ENCODE results near the gene CCNK. TPM values are rescaled to one million over a fixed set of nuclear protein-coding genes. Genes with fewer than 3 reads are reported as not detected.

Gene CCNK
- total RNA-seq, 2 donors from 2014 or later, result 15.5 to 43.1 TPM

DNA sequence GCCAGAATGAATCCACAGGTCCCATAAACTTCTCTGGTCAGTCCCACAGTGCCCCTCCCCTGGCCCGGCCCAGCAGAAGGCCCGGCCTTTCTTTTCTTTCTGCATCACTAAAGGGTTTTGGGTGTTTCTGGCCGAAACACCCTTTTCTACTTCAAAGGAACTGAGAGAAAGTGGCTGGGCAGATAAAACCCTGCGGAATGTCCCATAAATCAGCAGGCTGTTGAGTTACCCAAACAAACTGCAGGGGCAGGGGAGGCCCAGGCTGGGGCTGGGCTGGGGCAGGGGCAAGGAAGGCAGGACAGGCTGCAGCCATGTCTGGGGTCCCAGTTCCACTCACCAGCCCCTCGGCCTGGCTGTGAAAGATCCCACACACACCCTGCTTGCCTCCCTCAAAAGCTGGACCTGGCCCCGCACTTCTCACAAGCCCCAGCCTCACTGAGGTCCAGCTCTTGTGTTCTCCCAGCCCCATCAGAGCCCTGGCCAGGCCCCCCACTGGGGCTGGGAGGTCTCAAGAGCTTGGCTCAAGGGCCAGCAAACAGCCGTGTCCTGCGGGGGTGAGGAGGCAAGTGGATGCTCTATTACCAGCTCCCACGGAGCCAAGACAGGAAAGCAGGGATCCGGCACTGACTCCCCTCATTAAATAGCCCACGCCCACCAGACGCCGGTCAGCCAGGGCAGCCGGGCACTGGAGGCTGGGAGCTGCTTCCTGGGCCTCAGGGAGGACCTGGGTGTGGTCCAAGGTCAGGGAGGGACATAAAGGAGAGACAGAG lies 41.9 kb downstream of the CCNK start:
- H3K27ac ChIP-seq, result peak overlapping the region; percentile 62 to 63
- TF ChIP-seq POLR2AphosphoS5 (IDR thresholded peaks at IDR 0.05) (no peak), POLR2A (IDR thresholded peaks at IDR 0.05) (no peak)
- TF ChIP-seq, protein P1, sequence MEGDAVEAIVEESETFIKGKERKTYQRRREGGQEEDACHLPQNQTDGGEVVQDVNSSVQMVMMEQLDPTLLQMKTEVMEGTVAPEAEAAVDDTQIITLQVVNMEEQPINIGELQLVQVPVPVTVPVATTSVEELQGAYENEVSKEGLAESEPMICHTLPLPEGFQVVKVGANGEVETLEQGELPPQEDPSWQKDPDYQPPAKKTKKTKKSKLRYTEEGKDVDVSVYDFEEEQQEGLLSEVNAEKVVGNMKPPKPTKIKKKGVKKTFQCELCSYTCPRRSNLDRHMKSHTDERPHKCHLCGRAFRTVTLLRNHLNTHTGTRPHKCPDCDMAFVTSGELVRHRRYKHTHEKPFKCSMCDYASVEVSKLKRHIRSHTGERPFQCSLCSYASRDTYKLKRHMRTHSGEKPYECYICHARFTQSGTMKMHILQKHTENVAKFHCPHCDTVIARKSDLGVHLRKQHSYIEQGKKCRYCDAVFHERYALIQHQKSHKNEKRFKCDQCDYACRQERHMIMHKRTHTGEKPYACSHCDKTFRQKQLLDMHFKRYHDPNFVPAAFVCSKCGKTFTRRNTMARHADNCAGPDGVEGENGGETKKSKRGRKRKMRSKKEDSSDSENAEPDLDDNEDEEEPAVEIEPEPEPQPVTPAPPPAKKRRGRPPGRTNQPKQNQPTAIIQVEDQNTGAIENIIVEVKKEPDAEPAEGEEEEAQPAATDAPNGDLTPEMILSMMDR (IDR thresholded peaks at IDR 0.05), result no peak
- no peak for DNase-seq (ENCODE audit: low spot score)
- no peaks in the 10 kb centered on the region for H3K36me3 ChIP-seq
- intact Hi-C loops (cut with DNase I), result loop anchor here (2.0 to 5.0 kb wide), 2 partner anchors 39 to 82 kb away; partner anchors contain the start of gene CCDC85C
- H3K9me3 ChIP-seq, result no peaks in the 10 kb centered on the region
- peaks cover 20% of the 10 kb centered on the region for H3K4me1 ChIP-seq (replicated peaks)
- no peaks in the 10 kb centered on the region for H3K27me3 ChIP-seq (replicated peaks; ENCODE audit: insufficient read depth)
- WGBS, result 29% methylated on average over 14 of the region's 14 CpGs
- H3K4me3 ChIP-seq, result no peak overlapping the region

DNA sequence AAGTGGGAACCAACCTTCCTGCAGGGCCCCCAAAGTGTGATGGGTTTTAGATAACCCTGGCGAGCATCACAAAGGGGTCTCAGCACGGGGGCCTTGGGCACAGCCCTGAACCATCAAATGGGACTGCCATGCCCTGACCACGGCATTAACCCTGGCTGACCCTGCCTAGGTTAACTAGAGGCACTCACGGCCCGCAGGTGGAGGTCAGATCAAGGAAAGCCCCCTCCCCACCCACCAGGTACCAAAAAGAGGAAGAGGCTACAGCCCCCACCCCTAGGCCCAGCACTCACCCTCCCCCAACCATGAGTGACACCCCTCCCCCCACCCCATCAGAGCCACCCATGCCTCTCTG lies 42.5 kb downstream of the CCNK start:
- WGBS, result 75% methylated on average over 5 of the region's 5 CpGs
- no peak for DNase-seq (ENCODE audit: low spot score)
- TF ChIP-seq, protein P1 (IDR thresholded peaks at IDR 0.05), result no peak
- TF ChIP-seq POLR2AphosphoS5 (IDR thresholded peaks at IDR 0.05) (no peak), POLR2A (IDR thresholded peaks at IDR 0.05) (no peak)
- Histone ChIP-seq H3K27me3 (replicated peaks; ENCODE audit: insufficient read depth) (no peaks in the 10 kb centered on the region), H3K36me3 (no peaks in the 10 kb centered on the region), H3K27ac (peak overlapping the region; percentile 62 to 63), H3K9me3 (no peaks in the 10 kb centered on the region), H3K4me3 (no peak overlapping the region), H3K4me1 (replicated peaks) (peaks cover 20% of the 10 kb centered on the region)
- intact Hi-C loops (cut with DNase I), result loop anchor here (2.0 to 5.0 kb wide), 2 partner anchors 39 to 81 kb away; partner anchors contain the start of gene CCDC85C

DNA sequence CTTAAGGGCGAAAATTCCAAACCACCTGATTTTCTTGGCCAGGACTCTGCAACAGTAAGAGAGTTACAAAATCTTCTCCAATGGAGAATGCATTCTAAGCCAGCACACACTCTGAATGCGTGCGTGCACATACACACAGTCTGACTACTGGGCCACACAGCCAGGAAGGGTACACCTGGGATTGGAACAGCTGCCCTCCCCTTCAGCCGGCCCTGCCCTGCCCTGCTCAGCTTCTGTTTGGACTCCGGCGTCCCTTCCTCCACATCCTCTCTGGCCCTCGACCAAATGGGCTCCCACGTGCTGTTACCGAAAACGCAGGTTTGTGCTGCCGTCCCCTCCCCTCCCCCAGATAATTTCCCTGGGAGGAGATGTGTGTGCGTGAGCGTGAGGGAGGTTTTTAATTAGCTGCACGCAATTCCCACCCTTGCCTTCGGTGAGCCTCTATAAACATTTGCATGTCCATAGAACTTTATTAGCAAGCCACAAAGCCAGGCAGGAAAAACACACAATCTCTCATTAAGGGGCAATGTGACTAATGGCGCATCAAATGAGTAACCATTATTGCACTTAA lies 43.0 kb downstream of the CCNK start:
- Histone ChIP-seq H3K36me3 (no peaks in the 10 kb centered on the region), H3K4me1 (replicated peaks) (peaks cover 20% of the 10 kb centered on the region), H3K4me3 (no peak overlapping the region), H3K9me3 (no peaks in the 10 kb centered on the region), H3K27ac (peak overlapping the region in 1 of 2 donors; percentile 62), H3K27me3 (replicated peaks; ENCODE audit: insufficient read depth) (no peaks in the 10 kb centered on the region)
- intact Hi-C loops (cut with DNase I), result loop anchor here (5.0 kb wide), 1 partner anchor 38 kb away; no protein-coding TSS in a partner anchor
- WGBS, result 30% methylated on average over 16 of the region's 16 CpGs
- no peak for DNase-seq (ENCODE audit: low spot score)
- TF ChIP-seq, protein P1 (IDR thresholded peaks at IDR 0.05), result no peak

DNA sequence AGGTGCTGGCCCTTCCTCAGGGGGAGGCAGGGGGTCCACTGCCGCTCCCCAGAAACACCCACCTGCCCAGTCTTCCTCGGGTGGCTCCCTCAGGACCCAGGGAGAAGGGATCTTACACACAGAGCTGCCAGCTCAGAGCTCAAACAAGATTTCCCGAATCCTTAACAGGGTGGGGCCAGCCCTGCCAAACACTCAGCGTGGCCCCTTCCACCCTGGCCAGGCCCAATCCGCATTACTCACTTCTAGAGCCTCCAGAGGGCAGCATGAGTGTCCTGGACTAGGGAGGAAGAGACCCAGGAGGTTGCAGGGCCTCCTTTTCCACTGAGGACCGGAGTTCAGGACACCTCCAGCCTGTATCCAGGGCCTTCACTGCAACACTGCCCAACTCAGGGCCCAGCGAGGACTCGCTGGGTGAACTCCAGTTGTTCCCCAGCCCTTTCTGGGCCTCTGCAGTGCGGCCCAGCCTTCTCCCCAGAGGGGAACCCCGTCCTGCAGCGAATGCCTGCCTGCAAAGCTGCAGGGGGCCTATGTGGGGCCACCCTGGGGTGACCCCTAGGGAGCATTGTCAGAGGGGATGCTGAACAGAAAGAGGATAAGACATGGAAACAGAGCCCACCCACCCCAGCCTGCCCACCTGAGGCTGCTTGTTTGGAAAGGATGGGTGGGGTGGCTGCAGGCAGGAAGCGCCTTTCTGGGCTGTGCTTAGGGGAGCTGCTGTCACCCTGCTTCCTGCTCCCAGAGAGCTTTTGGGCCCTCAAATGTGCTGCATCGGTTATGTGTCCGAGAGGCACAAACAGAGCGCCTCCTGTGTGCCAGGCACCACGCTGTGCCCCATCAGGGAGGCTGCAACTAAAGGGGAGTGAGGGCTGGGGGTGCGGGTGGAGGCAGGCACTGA lies 43.8 kb downstream of the CCNK start:
- Histone ChIP-seq H3K27ac (peak overlapping the region; percentile 21 to 62), H3K9me3 (no peaks in the 10 kb centered on the region), H3K4me1 (replicated peaks) (peaks cover 20% of the 10 kb centered on the region), H3K27me3 (replicated peaks; ENCODE audit: insufficient read depth) (no peaks in the 10 kb centered on the region), H3K36me3 (no peaks in the 10 kb centered on the region), H3K4me3 (no peak overlapping the region)
- WGBS, result 66% methylated on average over 17 of the region's 17 CpGs
- intact Hi-C loops (cut with DNase I), result loop anchor here (5.0 kb wide), 1 partner anchor 37 kb away; no protein-coding TSS in a partner anchor
- DNase-seq (ENCODE audit: low spot score), result peak; percentile 34
- TF ChIP-seq, protein P1 (IDR thresholded peaks at IDR 0.05), result peak in 1 of 4 experiments; percentile 38
- no peak for TF ChIP-seq POLR2AphosphoS5 (IDR thresholded peaks at IDR 0.05)
